Stomach (tissue), 4 donors: ENCODE measurements around the gene BCL3.

Experiments used
- POLR2A ChIP-seq, 4 donors: fragments of 450-650 bp; IDR thresholded peaks; one replicate each; pipeline ENCODE4 v1.6.1; 2016; ENCODE audit warnings: antibody characterized with exemption in 4 of 4, control low read depth in 2 of 4, mild to moderate bottlenecking in 1 of 4, moderate library complexity in 1 of 4
- POLR2AphosphoS5 ChIP-seq, 3 donors: sonication (generic); formaldehyde crosslinking; IDR thresholded peaks; one replicate each; pipeline ENCODE4 v1.6.1; 2016; ENCODE audit warnings: antibody characterized with exemption in 3 of 3
- TF ChIP-seq, protein P1 (sequence below), 7 experiments: fragments of 450-650 bp in 4 of 7; fragments of 200-600 bp in 3 of 7; sonication (generic) in 3 of 7; IDR thresholded peaks; one replicate each; pipeline ENCODE4 v1.5.1; 2016 to 2019; ENCODE audit warnings: antibody characterized with exemption in 7 of 7, control low read depth in 2 of 7, mild to moderate bottlenecking in 1 of 7

DNA sequence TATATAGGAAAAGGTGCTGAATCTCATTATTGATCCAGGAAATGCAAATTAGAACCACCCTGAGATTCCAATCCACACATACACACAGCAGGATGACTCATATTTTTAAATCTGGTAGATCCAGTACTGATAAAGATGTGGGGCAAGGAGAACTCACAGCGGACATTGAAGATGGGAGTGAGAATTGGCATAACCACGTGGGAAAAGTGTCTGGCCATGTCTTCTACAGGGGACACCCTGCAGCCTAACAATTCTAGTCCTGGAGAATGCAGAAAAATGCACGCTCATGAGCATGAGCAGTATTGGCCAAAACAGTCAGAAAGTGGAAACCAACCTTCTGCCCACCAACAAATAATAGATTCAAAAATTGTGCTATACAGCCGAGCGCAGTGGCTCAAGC lies 13.5 kb upstream of the BCL3 start:
- TF ChIP-seq, protein P1, sequence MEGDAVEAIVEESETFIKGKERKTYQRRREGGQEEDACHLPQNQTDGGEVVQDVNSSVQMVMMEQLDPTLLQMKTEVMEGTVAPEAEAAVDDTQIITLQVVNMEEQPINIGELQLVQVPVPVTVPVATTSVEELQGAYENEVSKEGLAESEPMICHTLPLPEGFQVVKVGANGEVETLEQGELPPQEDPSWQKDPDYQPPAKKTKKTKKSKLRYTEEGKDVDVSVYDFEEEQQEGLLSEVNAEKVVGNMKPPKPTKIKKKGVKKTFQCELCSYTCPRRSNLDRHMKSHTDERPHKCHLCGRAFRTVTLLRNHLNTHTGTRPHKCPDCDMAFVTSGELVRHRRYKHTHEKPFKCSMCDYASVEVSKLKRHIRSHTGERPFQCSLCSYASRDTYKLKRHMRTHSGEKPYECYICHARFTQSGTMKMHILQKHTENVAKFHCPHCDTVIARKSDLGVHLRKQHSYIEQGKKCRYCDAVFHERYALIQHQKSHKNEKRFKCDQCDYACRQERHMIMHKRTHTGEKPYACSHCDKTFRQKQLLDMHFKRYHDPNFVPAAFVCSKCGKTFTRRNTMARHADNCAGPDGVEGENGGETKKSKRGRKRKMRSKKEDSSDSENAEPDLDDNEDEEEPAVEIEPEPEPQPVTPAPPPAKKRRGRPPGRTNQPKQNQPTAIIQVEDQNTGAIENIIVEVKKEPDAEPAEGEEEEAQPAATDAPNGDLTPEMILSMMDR (IDR thresholded peaks at IDR 0.05) = no peak
- TF ChIP-seq POLR2A (IDR thresholded peaks at IDR 0.05) (no peak), POLR2AphosphoS5 (IDR thresholded peaks at IDR 0.05) (peak in 2 of 3 donors; percentile 6 to 15)
